Measurements from ENCODE around the gene MAPK11.

The MAPK11 gene

DNA sequence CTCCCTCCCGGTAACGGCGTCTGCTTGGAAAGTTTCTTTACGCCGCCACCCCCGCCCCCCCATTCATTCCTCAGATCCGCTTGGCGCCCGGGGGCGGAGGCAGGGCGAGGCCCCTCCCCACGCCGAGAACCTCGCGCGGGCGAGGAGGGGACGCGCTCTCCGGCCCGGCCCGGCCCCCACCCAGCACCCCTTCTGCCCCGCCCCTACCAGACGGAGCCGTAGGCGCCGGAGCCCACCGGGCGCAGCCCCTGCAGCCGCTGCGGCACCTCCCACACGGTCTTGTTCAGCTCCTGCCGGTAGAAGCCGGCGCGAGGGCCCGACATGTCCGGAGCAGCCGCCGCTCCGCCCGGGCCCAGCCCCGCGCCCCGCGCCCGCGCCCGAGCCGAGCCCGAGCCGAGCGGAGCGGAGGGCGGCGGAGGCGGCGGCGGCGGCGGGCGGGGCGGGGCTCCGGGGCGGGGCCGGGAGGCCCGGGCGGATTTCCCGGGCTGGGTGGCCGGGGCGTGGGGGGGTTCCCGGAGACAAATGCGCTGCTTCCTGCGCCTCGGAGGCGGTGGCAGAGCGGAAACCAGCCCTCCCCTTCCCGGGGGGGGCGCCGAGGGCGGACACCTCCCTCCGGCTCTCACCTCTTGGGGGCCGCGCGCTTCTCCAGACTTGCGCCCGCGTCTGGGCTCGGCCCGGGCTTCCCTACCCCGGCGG, at the start of gene MAPK11:
MAPK11 (minus strand) TSS at position 411 of the 696 bp plus-strand sequence; CDS start at position 323, 88 bp downstream.
- DNase-seq = no peak

DNA sequence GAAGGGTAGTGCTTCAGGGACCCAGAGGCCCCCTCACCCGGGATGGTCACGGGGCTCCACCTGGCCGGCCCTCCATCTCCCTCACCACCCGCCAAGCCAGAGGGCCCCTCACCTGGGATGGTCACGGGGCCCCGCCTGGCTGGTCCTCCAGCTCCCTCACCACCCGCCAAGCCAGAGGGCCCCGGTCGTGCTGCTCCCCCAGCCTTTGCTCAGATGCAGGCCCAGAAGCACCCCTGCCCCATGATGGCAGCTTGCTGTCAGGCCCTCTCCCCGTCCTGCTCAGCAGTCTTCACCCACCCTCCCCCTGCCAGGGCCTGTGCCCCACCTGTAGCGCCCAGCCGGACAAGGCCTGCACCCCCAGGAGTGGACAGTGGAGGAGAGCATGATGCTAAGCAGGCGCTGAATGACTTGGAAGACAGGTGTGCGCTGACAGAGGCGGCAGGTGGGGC, 49.3 kb upstream of the MAPK11 start:
- DNase-seq = no peak

DNA sequence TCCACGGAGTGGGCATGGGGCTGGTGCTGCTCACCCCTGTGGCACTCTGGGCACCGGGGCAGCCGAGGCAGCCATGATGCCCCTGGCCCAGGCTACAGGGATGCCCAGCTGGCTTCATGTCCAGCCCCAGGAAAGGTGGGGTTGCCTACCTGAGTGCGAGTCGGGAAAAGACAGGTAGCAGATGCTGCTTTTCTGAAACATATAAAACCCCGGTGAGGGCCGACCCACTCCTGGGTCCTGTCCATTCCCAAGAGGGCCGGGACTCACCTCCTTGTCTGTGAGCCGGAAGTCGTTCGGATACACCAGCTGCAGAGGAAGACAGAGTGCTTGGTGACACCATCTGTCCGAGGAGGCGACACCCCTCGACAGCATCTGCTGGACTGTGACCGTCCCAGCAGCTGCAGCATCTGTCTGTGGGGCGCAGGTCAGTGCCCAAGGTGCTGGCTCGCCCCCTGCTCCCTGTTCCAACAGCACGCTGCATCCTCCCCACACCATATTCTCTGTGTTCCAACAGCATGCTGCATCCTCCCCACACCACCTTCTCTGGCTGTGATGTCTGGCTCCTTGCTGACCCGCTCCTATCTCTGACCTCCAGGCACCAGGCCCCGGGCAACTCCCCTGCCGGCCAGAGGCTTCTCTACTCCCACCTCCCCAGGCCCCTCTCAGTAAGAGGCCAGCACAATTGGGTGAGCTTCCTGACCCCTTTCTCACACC, 48.7 kb upstream of the MAPK11 start:
- DNase-seq = no peak

DNA sequence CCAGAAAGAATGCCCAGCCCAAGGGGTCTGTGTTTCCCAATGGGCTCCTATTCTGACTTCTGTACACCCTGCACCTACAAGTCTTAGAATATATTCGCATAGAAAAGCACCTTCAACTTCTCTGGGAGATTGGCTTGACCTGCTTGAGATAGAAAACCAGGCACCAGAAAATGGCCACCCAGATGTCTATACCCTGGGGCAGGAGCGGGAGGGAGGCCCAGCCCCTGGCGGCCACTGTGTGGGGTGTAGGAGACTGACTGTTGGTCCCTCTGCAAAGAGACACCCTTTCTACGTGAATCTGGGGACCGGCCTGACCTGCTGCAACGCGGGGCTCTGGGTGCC, 48.1 kb upstream of the MAPK11 start:
- DNase-seq = no peak

- no peak for DNase-seq
Observed at GRCh38 chr22:50317674-50318073, 47.5 kb upstream of the MAPK11 start.

GRCh38 chr22:50317178-50317577, 47.0 kb upstream of the MAPK11 start:
- DNase-seq = no peak

DNA sequence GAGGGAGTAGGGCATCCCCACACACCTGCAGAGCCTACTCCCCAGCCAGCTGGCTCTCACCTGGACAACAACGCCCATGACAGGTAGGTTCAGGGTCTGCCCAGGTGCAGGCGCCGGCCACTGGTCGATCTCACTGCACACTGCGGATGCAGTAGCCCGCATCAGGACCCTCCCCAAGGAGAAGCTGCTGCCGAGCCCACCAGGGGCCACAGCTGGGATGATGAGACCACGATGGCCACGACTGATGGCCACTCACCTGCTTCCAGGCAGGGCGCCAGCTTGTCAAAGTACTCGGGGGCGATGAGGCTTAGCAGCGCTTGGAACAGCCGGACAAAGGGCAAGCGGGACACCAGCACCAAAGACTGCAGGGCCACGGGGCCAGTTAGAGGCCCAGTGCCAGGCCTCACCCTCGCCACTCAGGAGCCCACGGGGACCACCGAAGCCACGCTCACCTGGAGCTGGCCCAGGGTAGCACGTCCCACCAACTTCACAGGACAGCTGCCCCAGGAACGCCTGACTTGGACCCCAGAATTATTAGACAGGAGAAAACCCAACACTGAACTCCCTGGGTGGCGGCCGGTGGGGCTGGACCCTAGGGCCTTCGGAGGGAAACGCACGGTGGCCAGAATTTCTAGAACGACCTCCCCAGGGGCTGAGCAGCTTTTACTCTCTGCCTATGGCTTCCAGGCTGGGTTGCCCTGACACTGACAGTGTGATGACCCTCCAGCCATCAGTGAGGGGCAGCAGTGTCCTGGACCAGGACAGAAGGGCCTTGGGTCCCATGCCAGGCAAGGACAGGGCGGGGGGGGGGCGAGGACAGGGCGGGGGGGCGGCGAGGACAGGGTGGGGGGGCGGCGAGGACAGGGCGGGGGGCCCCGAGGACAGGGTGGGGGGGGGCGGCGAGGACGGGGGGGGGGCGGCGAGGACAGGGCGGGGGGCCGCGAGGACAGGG, 46.2 kb upstream of the MAPK11 start:
- no peak for DNase-seq

DNA sequence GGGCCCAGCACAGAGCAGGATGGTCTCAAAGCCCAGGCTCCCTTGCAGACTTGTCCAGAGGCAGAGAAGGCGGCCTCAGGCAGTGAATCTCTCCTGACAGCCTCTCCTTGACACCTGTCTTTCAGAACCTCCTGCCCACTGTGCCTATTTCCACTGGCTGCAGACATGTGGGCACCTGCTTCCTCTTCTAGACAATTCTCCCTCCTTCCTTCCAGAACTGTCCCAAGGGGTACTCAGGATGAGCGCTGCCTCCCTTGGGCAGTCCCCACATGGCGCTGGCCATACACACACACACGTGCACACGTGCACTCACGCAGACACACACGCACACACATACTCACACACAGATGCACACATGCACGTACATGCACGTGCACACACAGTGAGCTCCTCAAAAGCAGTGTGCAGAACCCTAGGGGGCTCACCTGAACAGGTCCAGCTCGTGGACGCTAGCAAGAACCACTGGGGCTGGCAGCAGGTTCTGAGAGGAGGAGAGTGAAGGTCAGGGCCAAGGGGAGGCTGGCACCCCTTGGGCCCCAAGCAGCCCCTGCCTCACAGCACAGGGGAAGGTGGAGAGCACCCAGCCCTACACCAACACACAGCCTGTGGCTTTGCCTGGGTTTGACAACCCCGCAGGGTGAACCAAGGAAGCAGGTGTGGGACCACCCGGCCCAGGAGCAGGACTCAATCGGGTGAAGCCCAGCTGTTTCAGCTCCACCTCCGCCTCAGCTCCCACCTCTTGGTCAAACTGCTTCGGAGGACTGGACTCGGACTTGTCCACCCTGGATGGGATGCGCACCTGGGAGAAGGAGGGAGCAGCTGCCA, 45.3 kb upstream of the MAPK11 start:
- no peak for DNase-seq

GRCh38 chr22:50314455-50315288, 44.5 kb upstream of the MAPK11 start:
- DNase-seq = peak; percentile 96

DNA sequence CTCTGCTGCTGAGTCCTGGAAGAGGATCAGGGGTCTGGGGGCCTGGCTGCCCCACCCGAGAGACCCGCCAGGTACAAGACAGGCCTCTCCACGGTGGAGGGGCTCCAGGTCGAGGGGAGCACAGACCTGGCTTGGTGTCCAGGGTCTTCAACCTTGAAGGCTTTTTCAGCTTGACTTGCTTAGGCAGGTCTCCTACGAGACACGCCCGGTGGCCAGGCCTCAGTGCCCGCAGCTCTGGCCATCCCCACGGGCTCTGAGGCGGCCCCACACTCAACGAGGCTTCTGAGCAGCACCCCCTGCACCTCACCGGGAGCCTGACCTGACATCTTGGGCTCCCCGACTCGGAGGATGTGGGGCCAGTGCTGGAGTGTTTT, 43.9 kb upstream of the MAPK11 start:
- no peak for DNase-seq

GRCh38 chr22:50313600-50313999, 43.4 kb upstream of the MAPK11 start:
- DNase-seq = no peak

GRCh38 chr22:50313021-50313420, 42.8 kb upstream of the MAPK11 start:
- DNase-seq = no peak

DNA sequence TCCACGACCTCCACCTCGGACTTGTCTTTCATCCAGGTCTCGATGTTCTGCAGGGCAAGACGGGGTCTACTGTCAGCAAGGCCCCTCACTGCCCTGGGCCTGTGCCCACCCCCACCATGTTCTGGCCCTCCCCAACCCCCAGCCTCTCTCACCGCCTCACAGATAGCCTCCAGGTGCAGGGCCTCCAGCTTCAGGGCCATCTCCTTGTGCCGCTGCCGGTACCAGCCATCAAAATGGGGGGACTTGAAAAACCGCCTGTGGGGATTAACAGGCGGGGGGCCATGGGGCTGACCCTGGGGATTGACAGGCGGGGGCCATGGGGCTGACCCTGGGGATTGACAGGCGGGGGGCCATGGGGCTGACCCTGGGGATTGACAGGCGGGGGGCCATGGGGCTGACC, 42.2 kb upstream of the MAPK11 start:
- no peak for DNase-seq

DNA sequence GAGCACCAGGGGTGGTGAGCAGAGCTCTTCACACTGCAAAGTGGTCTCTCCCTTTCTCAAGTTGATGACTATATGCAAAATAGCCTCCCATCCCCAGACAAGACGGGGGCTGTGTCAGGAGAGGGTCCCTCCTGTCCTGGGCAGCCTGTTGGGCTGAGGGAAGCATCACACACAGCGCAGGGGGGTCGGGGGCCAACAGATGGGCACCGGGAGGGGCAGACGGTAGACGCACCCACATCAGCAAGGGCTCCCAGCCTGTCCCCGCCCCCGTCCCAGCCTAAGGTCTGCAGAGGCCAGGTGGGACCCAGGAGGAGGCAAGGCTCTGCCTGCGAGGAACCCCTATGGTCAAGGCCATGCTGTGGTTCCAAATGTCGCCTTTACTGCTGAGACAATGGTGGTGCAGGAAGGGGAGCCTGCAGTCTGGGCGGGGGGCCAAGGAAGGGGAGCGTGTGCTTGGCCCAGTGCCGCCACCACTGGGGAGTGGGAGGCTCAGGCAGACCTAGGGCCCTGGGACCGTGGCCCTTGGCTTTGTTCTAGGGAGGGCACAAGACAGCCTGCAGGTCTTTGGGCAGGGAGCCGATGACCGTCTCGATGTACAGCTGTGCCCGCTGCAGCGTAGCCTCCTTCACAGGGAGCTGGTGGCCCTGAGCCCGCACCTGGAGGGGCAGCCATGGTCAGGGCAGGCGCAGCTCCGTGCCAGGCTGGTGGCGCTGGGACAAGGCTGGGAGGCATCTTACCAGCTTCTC, 41.6 kb upstream of the MAPK11 start:
- no peak for DNase-seq

- no peak for DNase-seq
Observed at GRCh38 chr22:50310949-50311444, 40.8 kb upstream of the MAPK11 start.

DNA sequence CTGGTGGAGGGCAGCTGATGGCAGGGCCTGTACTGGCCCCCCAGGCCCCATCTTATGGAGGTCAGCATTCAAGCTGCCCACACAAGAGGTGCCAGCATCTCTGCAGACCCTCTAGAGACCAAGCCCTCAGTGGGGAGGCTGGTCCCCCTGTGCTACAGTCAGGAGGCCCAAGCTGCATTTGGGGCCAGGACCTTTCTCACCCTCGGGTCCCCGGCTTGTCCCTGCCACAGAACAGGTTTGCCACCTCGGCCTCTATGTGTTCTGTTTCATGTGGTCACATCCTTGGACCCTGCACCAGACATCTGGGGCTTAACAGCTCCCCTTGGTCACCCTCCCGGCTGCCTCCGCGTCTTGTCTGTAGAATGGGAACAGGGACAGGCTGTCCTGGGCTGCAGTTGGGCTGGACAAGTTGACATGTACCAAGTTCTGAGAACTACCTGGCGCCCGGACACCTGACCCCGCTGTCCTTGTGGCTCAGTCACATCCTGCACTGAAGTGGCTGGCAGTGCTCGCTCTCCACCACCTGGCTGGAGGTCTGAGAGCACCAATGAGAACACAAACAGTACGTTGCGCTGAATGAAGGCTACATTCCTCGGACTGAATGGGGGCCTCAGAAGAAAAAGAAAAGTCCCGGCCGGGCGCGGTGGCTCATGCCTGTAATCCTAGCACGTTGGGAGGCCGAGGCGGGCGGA, 40.0 kb upstream of the MAPK11 start:
- DNase-seq = no peak

- DNase-seq = no peak
Observed at GRCh38 chr22:50309601-50309991, 39.4 kb upstream of the MAPK11 start.

DNA sequence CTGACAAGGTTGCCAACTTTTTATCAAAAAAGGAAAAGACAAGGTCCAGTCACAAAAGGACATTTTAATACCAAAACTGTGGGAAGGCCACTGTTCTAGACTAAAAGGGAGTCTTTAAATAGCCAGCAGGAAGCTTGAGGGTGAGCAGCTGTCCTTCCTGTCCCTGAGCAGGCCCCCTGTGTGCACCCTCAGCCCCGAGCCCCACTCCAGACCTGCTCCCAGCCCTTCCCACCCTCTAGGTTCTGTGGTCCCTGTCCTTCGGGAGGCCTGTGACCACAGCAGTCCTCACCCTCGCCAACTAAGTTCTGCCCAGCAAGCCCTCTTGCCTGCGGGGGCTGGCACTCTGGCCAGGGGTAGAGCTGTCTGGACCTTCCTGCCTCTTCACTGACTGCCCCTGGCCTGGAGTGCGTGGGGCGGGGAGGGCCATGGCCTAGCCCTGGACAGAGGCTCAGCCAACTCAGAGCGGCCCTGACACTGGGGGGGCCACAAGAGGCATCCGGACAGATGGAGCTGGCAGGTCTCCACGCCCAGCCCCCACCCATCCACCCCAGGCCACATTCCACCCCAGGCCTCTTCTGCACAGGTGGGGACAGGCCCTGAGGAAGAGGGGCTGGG, 38.9 kb upstream of the MAPK11 start:
- no peak for DNase-seq

GRCh38 chr22:50308597-50308935, 38.4 kb upstream of the MAPK11 start:
- peak; percentile 65 for DNase-seq

Data from KG1 (cell line).